ENCODE measurements around the gene INO80D.
A peak's percentile ranks its signal among the peaks of the same experiment; 100 is the strongest.
"Not testable (repeated sequence)": the region's sequence is repeated elsewhere in the genome, so short reads cannot be mapped to it uniquely, and the experiment has no call there.

Gene INO80D

GRCh38 chr2:206085742-206086445, at the start of gene INO80D:
Gene INO80D (minus strand): TSS chr2:206086174. CDS start chr2:206063016, 23,158 bp downstream.
- peak; percentile 71 for DNase-seq (ENCODE audit: low read depth)

GRCh38 chr2:206127656-206128055, 41.7 kb upstream of the INO80D start:
- DNase-seq (ENCODE audit: low read depth) = no peak

GRCh38 chr2:206125901-206126300, 39.9 kb upstream of the INO80D start:
- no peak for DNase-seq (ENCODE audit: low read depth)

- DNase-seq (ENCODE audit: low read depth) = not testable (repeated sequence)
Measured at GRCh38 chr2:206122569-206122968, 36.6 kb upstream of the INO80D start.

GRCh38 chr2:206116278-206116677, 30.3 kb upstream of the INO80D start:
- DNase-seq (ENCODE audit: low read depth) = no peak

GRCh38 chr2:206115026-206115578, 29.1 kb upstream of the INO80D start:
- DNase-seq (ENCODE audit: low read depth) = no peak

- peak; percentile 32 for DNase-seq (ENCODE audit: low read depth)
Measured at GRCh38 chr2:206112846-206113547, 27.0 kb upstream of the INO80D start.

GRCh38 chr2:206112108-206112507, 26.1 kb upstream of the INO80D start:
- no peak for DNase-seq (ENCODE audit: low read depth)

- no peak for DNase-seq (ENCODE audit: low read depth)
Measured at GRCh38 chr2:206108713-206109112, 22.7 kb upstream of the INO80D start.

GRCh38 chr2:206105541-206105940, 19.6 kb upstream of the INO80D start:
- no peak for DNase-seq (ENCODE audit: low read depth)

GRCh38 chr2:206105038-206105437, 19.1 kb upstream of the INO80D start:
- DNase-seq (ENCODE audit: low read depth) = no peak

- not testable (repeated sequence) for DNase-seq (ENCODE audit: low read depth)
Measured at GRCh38 chr2:206098872-206099271, 12.9 kb upstream of the INO80D start.

GRCh38 chr2:206098471-206098870, 12.5 kb upstream of the INO80D start:
- DNase-seq (ENCODE audit: low read depth) = no peak

- no peak for DNase-seq (ENCODE audit: low read depth)
Measured at GRCh38 chr2:206096876-206097275, 10.9 kb upstream of the INO80D start.

- no peak for DNase-seq (ENCODE audit: low read depth)
Measured at GRCh38 chr2:206095536-206096332, 9.8 kb upstream of the INO80D start.

- no peak for DNase-seq (ENCODE audit: low read depth)
Measured at GRCh38 chr2:206092297-206092696, 6.3 kb upstream of the INO80D start.

GRCh38 chr2:206088248-206088647, 2.3 kb upstream of the INO80D start:
- DNase-seq (ENCODE audit: low read depth) = no peak

- DNase-seq (ENCODE audit: low read depth) = no peak
Measured at GRCh38 chr2:206086716-206087350, 859 bp upstream of the INO80D start.

GRCh38 chr2:206084870-206085741, 868 bp downstream of the INO80D start:
- no peak for DNase-seq (ENCODE audit: low read depth)

- peak; percentile 80 for DNase-seq (ENCODE audit: low read depth)
Measured at GRCh38 chr2:206084439-206084869, 1.5 kb downstream of the INO80D start.

Data from HS-5 (cell line).